Heart left ventricle (tissue), 16 donors: Measurements from ENCODE around the gene NFIA. TPM values are rescaled to one million over a fixed set of nuclear protein-coding genes. Genes with fewer than 3 reads are reported as not detected.

ENCODE experiments used
- ATAC-seq, 4 donors: fragments of 200-7000 bp; cut with Tn5 transposase; one replicate each; pipeline ENCODE4 v1.9.1; 2020 to 2022; ENCODE audit warnings: moderate library complexity in 4 of 4, mild to moderate bottlenecking in 3 of 4, moderate number of reproducible peaks in 1 of 4
- DNase-seq, 5 donors: peaks; one replicate each; pipeline ENCODE4 v3.0.0-alpha.2; 2020
- H3K27ac ChIP-seq, 12 donors: fragments of 200-600 bp; sonication (generic) in 4 of 12; one replicate each; pipeline versions ENCODE4 v1.5.0 to v1.8.0; 2016 to 2022; ENCODE audit warnings: mild to moderate bottlenecking in 2 of 12
- H3K27me3 ChIP-seq, 9 donors: fragments of 200-600 bp; sonication (generic) in 2 of 9; one replicate each; pipeline versions ENCODE4 v1.5.1 to v1.8.0; 2016 to 2022; ENCODE audit warnings: mild to moderate bottlenecking in 3 of 9
- H3K36me3 ChIP-seq, 9 donors: fragments of 200-600 bp; sonication (generic) in 2 of 9; one replicate each; pipeline versions ENCODE4 v1.5.0 to v1.8.0; 2018 to 2022; ENCODE audit warnings: mild to moderate bottlenecking in 2 of 9
- H3K4me1 ChIP-seq, 12 donors: fragments of 200-600 bp; sonication (generic) in 4 of 12; one replicate each; pipeline versions ENCODE4 v1.5.0 to v1.8.0; 2016 to 2022; ENCODE audit warnings: mild to moderate bottlenecking in 3 of 12
- H3K4me3 ChIP-seq, 12 donors: fragments of 200-600 bp; sonication (generic) in 4 of 12; one replicate each; pipeline versions ENCODE4 v1.5.0 to v1.8.0; 2017 to 2022; ENCODE audit warnings: mild to moderate bottlenecking in 9 of 12, moderate library complexity in 4 of 12
- H3K9me3 ChIP-seq, 12 donors: fragments of 200-600 bp; sonication (generic) in 4 of 12; one replicate each; pipeline versions ENCODE4 v1.5.0 to v1.8.0; 2016 to 2022; ENCODE audit warnings: mild to moderate bottlenecking in 1 of 12
- CTCF ChIP-seq, 12 donors: fragments of 200-600 bp; sonication (generic) in 4 of 12; IDR thresholded peaks; one replicate each; pipeline versions ENCODE4 v1.5.0 to v1.8.0; 2018 to 2022; ENCODE audit warnings: antibody characterized with exemption in 12 of 12, mild to moderate bottlenecking in 5 of 12
- POLR2A ChIP-seq, 2 donors: fragments of 450-650 bp; IDR thresholded peaks; one replicate each; pipeline ENCODE4 v1.6.1; 2017; ENCODE audit warnings: antibody characterized with exemption in 2 of 2, mild to moderate bottlenecking in 2 of 2, moderate library complexity in 2 of 2
- WGBS, 4 donors: extraction: QIAGEN DNeasy Blood & Tissue Kit in 2 of 4; methylation state at CpG; one replicate each; pipeline versions ENCODE4 v1.1.5 to v1.1.7; 2013 to 2018; 5-methylcytosine and 5-hydroxymethylcytosine counted together
- intact Hi-C, 10 donors: fragments of 100-400 bp; cut with DNase I; formaldehyde crosslinking; loops; one replicate each; pipeline versions ENCODE4 v1.11.1 to v1.14.2; 2022
- polyA plus RNA-seq, 2 donors: library from polyadenylated mRNA; stranded (reverse); fragments of 200-250 nt; gene quantifications; one replicate each; pipeline ENCODE4 v1.2.3, GENCODE V29; 2013
- total RNA-seq, 9 donors: library from RNA; depleted of rRNA in 2 of 9; stranded (reverse); fragments of >200 nt in 2 of 9; fragmentation: NEBNext Ultra II Directional in 3 of 9; extraction: Animal tissue kit (Norgen Biotek cat#: 25700) in 3 of 9; gene quantifications; one replicate each; pipeline versions ENCODE4 v1.1.0 to v1.2.4, GENCODE V29; 2016 to 2023
- donor health status: ischemic (EF 13 %, LVEDD 7.1; RV severe dilation, severe dysfunction).
- donor health status: healthy with polysubstance abuse.
- donor health status: DM: no; HTN: yes; CAD: no.
- donor health status: DM: no; HTN: no; CAD: no.
- donor health status: ischemic (EF 25% LVEDD 6.9; RV normal size, moderate dysfunction).
- donor health status: ischemic (EF 25% LVEDD 5.7; RV mildly dilated, moderate dysfunction).
- donor health status: healthy.
- donor health status: DM: yes; HTN: yes; CAD: no.
- donor health status: ischemic (EF 35%, LVEDD 5.7; RV mildly dilated, moderate dysfunction).
- donor health status: nonischemic (EF 11% LVEDD 7.7; RV severe dilation, severe dysfunction).
- donor health status: DM: yes; HTN: yes; CAD: no.
- donor health status: PGD.
- donor health status: ischemic (EF 29% LVEDD 5.4; RV normal size, mild dysfunction).
- donor health status: nonischemic (EF 23%, LVEDD 6.1; RV moderate dilation, normal function).

The NFIA gene
- total and polyA plus RNA-seq, 11 donors, result 12.7 to 121 (median 96.5) TPM

DNA sequence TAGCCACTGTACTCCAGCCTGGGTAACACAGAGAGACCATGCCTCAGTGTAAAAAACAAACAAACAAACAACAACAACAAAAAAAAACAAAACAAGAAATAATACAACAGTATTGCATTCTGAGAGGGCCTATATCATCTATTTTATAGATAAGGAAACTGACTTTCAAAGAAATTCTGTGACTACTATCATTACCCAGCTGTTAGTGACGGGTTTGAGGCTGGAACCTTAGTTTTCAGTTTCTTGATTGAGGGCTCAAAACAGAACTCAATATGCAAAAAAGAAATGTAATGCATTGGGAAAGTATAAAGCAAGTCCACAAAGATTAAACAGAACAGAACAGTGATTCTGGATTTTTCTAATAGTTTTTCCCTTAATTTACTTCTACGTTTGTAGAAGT, 149.4 kb downstream of the NFIA start:
- no peak for TF ChIP-seq CTCF (IDR thresholded peaks at IDR 0.05)
- no peak for TF ChIP-seq POLR2A (IDR thresholded peaks at IDR 0.05)
- Histone ChIP-seq H3K36me3 (no peaks in the 10 kb centered on the region), H3K9me3 (no peaks in the 10 kb centered on the region), H3K27me3 (no peaks in the 10 kb centered on the region), H3K4me3 (no peak overlapping the region), H3K4me1 (peaks cover 0 to 19% (median 6%) of the 10 kb centered on the region in 12 donors), H3K27ac (no peak overlapping the region)
- intact Hi-C loops, result no loop called here
- WGBS, 4 donors, result 92 to 96% (median 94%) methylated on average over 2 of the region's 2 CpGs
- ATAC-seq, result no peak
- DNase-seq, result no peak

DNA sequence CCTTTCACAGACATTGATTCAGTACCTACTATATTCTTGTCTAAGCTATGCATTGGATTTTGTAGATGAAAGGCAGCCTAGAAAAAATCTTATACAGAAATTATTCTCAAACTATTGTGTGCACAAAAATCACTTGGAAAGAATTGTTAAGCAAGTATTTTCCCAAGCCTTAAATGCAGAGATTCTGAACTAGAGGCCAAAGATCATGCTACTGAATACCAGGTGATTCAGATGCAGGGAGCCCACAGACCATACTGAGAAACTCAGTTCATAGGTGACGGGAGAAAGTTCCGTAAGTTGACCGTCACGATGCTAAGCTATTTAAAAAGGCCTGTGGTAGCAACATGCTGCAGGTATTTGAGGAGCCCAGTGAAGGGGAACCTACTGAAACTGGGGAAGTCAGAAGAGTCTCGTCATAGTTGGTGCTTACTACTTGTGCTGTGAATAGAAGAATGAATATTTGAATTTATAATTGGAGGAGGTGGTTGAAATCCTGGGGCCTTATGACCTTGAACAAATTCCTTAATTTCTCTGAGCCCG, 150.8 kb downstream of the NFIA start:
- Histone ChIP-seq H3K4me1 (peaks cover 0 to 27% (median 2%) of the 10 kb centered on the region in 12 donors), H3K27ac (no peak overlapping the region), H3K4me3 (no peak overlapping the region), H3K9me3 (no peaks in the 10 kb centered on the region), H3K36me3 (no peaks in the 10 kb centered on the region), H3K27me3 (no peaks in the 10 kb centered on the region)
- ATAC-seq (no peak), DNase-seq (no peak)
- TF ChIP-seq POLR2A (IDR thresholded peaks at IDR 0.05), result no peak
- TF ChIP-seq CTCF (IDR thresholded peaks at IDR 0.05), result no peak
- intact Hi-C loops, result no loop called here
- WGBS, 4 donors, result 93% methylated on average over 6 of the region's 6 CpGs

- no peak for TF ChIP-seq POLR2A (IDR thresholded peaks at IDR 0.05)
- no peak for TF ChIP-seq CTCF (IDR thresholded peaks at IDR 0.05)
- 84 to 93% (median 90%) methylated on average over 3 of the region's 3 CpGs for WGBS, 4 donors
- Histone ChIP-seq H3K4me1 (peaks cover 0 to 39% (median 5%) of the 10 kb centered on the region in 12 donors), H3K27me3 (no peaks in the 10 kb centered on the region), H3K9me3 (no peaks in the 10 kb centered on the region), H3K36me3 (no peaks in the 10 kb centered on the region), H3K4me3 (no peak overlapping the region), H3K27ac (no peak overlapping the region)
- DNase-seq (no peak), ATAC-seq (no peak)
- intact Hi-C loops, result no loop called here
Observed at GRCh38 chr1:61234587-61234919, 152.2 kb downstream of the NFIA start.

DNA sequence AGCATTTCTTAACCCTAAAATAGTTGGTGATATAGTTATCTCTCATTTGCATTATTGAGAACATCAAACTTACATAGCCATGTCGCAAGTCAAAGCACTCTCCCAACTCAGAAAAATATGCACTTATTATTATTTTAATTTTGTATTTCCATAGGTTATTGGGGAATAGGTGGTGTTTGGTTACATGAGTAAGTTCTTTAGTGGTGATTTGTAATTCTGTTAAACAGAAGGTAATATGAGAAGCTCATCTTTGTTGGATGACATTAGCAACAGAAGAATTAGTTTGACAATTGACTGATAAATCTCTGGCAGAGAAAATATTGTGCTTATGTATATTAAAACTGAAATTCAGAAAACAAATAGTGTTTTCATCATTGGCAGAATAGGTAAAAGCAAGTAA, 154.8 kb downstream of the NFIA start:
- Histone ChIP-seq H3K27ac (no peak overlapping the region), H3K9me3 (no peaks in the 10 kb centered on the region), H3K27me3 (no peaks in the 10 kb centered on the region), H3K36me3 (no peaks in the 10 kb centered on the region), H3K4me3 (no peak overlapping the region), H3K4me1 (peaks cover 0 to 47% (median 19%) of the 10 kb centered on the region in 12 donors)
- intact Hi-C loops, result loop anchor here in 1 of 10 donors (5.0 kb wide), 1 partner anchor 100 kb away; no protein-coding TSS in a partner anchor
- no peak for ATAC-seq
- DNase-seq, result no peak
- 91 to 100% (median 95%) methylated on average over 1 of the region's 1 CpG for WGBS, 4 donors
- TF ChIP-seq CTCF (IDR thresholded peaks at IDR 0.05), result no peak
- no peak for TF ChIP-seq POLR2A (IDR thresholded peaks at IDR 0.05)
